ENCODE results near the gene TMEM44. TPM values are rescaled to one million over a fixed set of nuclear protein-coding genes. Genes with fewer than 3 reads are reported as not detected.

TMEM44 gene
- total RNA-seq, 1 experiment from 2014 or later: 8.3 TPM

GRCh38 chr3:194667363-194667762, 34.1 kb upstream of the TMEM44 start:
- no peak overlapping the region for H3K27ac Mint-ChIP-seq (ENCODE audit: low read depth, unreplicated experiment)
- intact Hi-C loops (cut with micrococcal nuclease): no loop called here
- H3K4me1 Mint-ChIP-seq (ENCODE audit: insufficient read depth, unreplicated experiment): peaks cover 6% of the 10 kb centered on the region
- DNase-seq (ENCODE audit: unreplicated experiment): no peak
- ChIA-PET POLR2A (interaction anchor here (1.3 kb wide), 1 partner anchor 604 kb away, joined by 4 read pairs; the partner anchor contains the start of gene XXYLT1), CTCF (interaction anchor here (0.7 to 1.1 kb wide), 3 partner anchors 17 to 859 kb away, joined by 3 to 4 read pairs (median 3); partner anchors contain the start of gene XXYLT1)
- no peaks in the 10 kb centered on the region for H3K27me3 Mint-ChIP-seq (ENCODE audit: insufficient read depth, unreplicated experiment)
- H3K4me3 Mint-ChIP-seq (ENCODE audit: unreplicated experiment): no peak overlapping the region
- BruUV-seq (replicated peaks): no TSS peak
- H3K9me3 Mint-ChIP-seq (ENCODE audit: unreplicated experiment): no peaks in the 10 kb centered on the region
- no peak for TF ChIP-seq CTCF (IDR thresholded peaks at IDR 0.05; ENCODE audit: unreplicated experiment)
- H3K36me3 Mint-ChIP-seq (ENCODE audit: insufficient read depth, unreplicated experiment): peaks cover 50% of the 10 kb centered on the region

DNA sequence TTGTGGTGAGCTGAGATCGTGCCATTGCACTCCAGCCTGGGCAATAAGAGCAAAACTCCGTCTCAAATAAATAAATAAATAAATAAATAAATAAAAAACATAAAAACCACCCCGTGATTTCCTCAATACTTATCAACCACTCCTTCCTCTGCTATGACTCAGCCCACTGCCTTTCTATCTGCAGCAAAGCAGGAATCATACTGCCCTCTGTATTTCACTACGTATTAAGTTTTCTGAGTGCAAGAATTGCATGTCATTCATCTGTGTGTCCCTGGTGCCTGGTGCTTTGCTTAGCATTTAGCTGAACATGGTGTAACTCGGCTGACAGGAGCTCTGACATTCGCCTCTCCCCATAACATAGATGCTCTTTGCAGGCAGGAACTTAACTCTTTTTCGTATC, 31.6 kb upstream of the TMEM44 start:
- ChIA-PET CTCF (interaction anchor here (1.2 kb wide), 1 partner anchor 18 kb away, joined by 5 read pairs; no protein-coding TSS in a partner anchor), POLR2A (no interaction called here)
- TF ChIP-seq CTCF (IDR thresholded peaks at IDR 0.05; ENCODE audit: unreplicated experiment): no peak
- H3K4me3 Mint-ChIP-seq (ENCODE audit: unreplicated experiment): no peak overlapping the region
- BruUV-seq (replicated peaks): no TSS peak
- no peaks in the 10 kb centered on the region for H3K4me1 Mint-ChIP-seq (ENCODE audit: insufficient read depth, unreplicated experiment)
- DNase-seq (ENCODE audit: unreplicated experiment): no peak
- H3K27me3 Mint-ChIP-seq (ENCODE audit: insufficient read depth, unreplicated experiment): no peaks in the 10 kb centered on the region
- H3K9me3 Mint-ChIP-seq (ENCODE audit: unreplicated experiment): no peaks in the 10 kb centered on the region
- no peak overlapping the region for H3K27ac Mint-ChIP-seq (ENCODE audit: low read depth, unreplicated experiment)
- intact Hi-C loops (cut with micrococcal nuclease): no loop called here
- H3K36me3 Mint-ChIP-seq (ENCODE audit: insufficient read depth, unreplicated experiment): peaks cover 59% of the 10 kb centered on the region

DNA sequence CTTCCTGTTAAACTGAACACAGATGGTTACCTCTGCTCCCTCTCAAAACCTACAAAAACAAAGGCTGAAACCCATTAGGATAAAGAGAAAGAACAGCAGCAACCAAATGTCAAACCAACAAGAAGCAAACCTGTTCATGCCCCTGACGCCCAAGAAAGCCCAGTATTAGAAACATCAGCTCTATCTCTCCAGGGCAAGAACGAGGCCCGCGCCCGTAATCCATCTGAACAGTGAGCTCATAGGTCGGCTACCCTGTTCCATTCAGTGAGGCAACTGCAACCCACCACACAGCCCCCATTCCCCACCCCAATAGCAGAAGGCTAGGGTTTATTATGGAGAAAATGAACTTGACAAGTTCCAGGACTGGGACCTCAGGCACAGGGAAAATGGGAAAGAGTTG, 28.7 kb upstream of the TMEM44 start:
- Mint-ChIP-seq H3K4me3 (ENCODE audit: unreplicated experiment) (no peak overlapping the region), H3K27me3 (ENCODE audit: insufficient read depth, unreplicated experiment) (no peaks in the 10 kb centered on the region), H3K27ac (ENCODE audit: low read depth, unreplicated experiment) (no peak overlapping the region), H3K36me3 (ENCODE audit: insufficient read depth, unreplicated experiment) (peaks cover 70% of the 10 kb centered on the region), H3K9me3 (ENCODE audit: unreplicated experiment) (no peaks in the 10 kb centered on the region), H3K4me1 (ENCODE audit: insufficient read depth, unreplicated experiment) (no peaks in the 10 kb centered on the region)
- BruUV-seq (replicated peaks): no TSS peak
- CTCF ChIA-PET: interaction anchor here (0.6 to 3.9 kb wide), 2 partner anchors 9 to 619 kb away, joined by 5 to 19 read pairs; partner anchors contain the start of gene LSG1
- intact Hi-C loops (cut with micrococcal nuclease): no loop called here
- no peak for TF ChIP-seq CTCF (IDR thresholded peaks at IDR 0.05; ENCODE audit: unreplicated experiment)
- no peak for DNase-seq (ENCODE audit: unreplicated experiment)
- POLR2A ChIA-PET: interaction anchor here (3.5 kb wide), 1 partner anchor 10 kb away, joined by 16 read pairs; the partner anchor contains the start of gene LSG1

- ChIA-PET POLR2A (interaction anchor here (3.5 kb wide), 1 partner anchor 11 kb away, joined by 16 read pairs; the partner anchor contains the start of gene LSG1), CTCF (interaction anchor here (3.9 kb wide), 1 partner anchor 10 kb away, joined by 19 read pairs; the partner anchor contains the start of gene LSG1)
- H3K4me3 Mint-ChIP-seq (ENCODE audit: unreplicated experiment): no peak overlapping the region
- H3K27me3 Mint-ChIP-seq (ENCODE audit: insufficient read depth, unreplicated experiment): no peaks in the 10 kb centered on the region
- intact Hi-C loops (cut with micrococcal nuclease): no loop called here
- H3K36me3 Mint-ChIP-seq (ENCODE audit: insufficient read depth, unreplicated experiment): peaks cover 70% of the 10 kb centered on the region
- no peak overlapping the region for H3K27ac Mint-ChIP-seq (ENCODE audit: low read depth, unreplicated experiment)
- no peaks in the 10 kb centered on the region for H3K4me1 Mint-ChIP-seq (ENCODE audit: insufficient read depth, unreplicated experiment)
- TF ChIP-seq CTCF (IDR thresholded peaks at IDR 0.05; ENCODE audit: unreplicated experiment): no peak
- DNase-seq (ENCODE audit: unreplicated experiment): no peak
- no TSS peak for BruUV-seq (replicated peaks)
- H3K9me3 Mint-ChIP-seq (ENCODE audit: unreplicated experiment): no peaks in the 10 kb centered on the region
Measured at GRCh38 chr3:194661374-194661773, 28.2 kb upstream of the TMEM44 start.
